Ovary (tissue), 3 donors: ENCODE data around the gene ATP2C2.

Experiments
- EP300 ChIP-seq: sonication (generic); formaldehyde crosslinking; IDR thresholded peaks from one replicate; pipeline ENCODE4 v1.6.1; 2017; ENCODE audit warnings: antibody characterized with exemption
- POLR2A ChIP-seq: fragments of 450-650 bp; IDR thresholded peaks from one replicate; pipeline ENCODE4 v1.6.1; 2017; ENCODE audit warnings: antibody characterized with exemption, mild to moderate bottlenecking, moderate library complexity
- TF ChIP-seq, protein P1 (sequence below), 3 donors: fragments of 450-650 bp in 2 of 3; fragments of 200-600 bp in 1 of 3; IDR thresholded peaks; one replicate each; pipeline versions ENCODE4 v1.5.1 to v1.8.0; 2016 to 2022; ENCODE audit warnings: antibody characterized with exemption in 3 of 3, mild to moderate bottlenecking in 1 of 3
- donor health status: DM: no; HTN: no; CAD: no.

DNA sequence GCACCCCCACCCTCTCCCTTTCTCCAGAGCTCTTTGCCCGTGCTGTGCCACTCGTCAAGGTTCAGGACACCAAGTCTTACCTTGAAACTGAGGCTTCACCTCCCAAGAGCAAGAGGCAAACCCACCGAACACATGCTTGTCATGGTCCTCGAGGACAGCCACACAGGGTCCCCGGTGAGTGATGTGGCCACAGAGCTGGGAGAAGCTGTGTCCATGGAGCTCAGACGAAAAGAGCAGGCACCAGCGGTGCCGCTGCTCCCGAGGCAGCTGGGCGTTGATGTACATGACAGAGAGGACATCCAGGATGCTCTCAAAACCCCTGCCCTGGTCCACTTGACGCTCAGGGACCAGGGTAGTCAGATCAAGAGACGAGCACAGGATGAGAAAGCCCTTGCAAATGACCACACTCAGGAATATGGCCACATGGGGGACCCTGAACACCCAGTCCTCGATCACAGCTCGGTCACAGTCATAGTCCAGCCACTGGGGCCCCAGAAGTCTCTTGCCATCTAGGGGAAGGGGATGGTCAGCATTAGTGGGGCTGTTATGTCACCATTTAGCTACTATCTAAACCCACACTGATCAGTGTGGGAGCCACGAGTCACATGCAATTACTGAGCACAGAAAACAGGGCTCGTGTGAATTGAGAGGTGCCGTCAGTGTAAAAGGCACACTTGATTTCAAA, 118.4 kb downstream of the ATP2C2 start:
- no peak for TF ChIP-seq EP300
- TF ChIP-seq, protein P1, sequence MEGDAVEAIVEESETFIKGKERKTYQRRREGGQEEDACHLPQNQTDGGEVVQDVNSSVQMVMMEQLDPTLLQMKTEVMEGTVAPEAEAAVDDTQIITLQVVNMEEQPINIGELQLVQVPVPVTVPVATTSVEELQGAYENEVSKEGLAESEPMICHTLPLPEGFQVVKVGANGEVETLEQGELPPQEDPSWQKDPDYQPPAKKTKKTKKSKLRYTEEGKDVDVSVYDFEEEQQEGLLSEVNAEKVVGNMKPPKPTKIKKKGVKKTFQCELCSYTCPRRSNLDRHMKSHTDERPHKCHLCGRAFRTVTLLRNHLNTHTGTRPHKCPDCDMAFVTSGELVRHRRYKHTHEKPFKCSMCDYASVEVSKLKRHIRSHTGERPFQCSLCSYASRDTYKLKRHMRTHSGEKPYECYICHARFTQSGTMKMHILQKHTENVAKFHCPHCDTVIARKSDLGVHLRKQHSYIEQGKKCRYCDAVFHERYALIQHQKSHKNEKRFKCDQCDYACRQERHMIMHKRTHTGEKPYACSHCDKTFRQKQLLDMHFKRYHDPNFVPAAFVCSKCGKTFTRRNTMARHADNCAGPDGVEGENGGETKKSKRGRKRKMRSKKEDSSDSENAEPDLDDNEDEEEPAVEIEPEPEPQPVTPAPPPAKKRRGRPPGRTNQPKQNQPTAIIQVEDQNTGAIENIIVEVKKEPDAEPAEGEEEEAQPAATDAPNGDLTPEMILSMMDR (IDR thresholded peaks at IDR 0.05) = no peak
- no peak for TF ChIP-seq POLR2A
